Testis (tissue), 3 donors: ENCODE results near the gene RNF227. TPM values are rescaled to one million over a fixed set of nuclear protein-coding genes. Genes with fewer than 3 reads are reported as not detected.
"Not testable (repeated sequence)": the region's sequence is repeated elsewhere in the genome, so short reads cannot be mapped to it uniquely, and the experiment has no call there.

Source experiments
- DNase-seq: peaks from one replicate; pipeline ENCODE4 v3.0.0-alpha.2; 2019
- H3K27ac ChIP-seq, 2 donors: fragments of 200-600 bp; sonication (generic); one replicate each; pipeline ENCODE4 v1.5.1; 2019
- H3K27me3 ChIP-seq: fragments of 200-600 bp; sonication (generic); one replicate; pipeline ENCODE4 v1.5.1; 2019
- H3K36me3 ChIP-seq: fragments of 200-600 bp; sonication (generic); one replicate; pipeline ENCODE4 v1.5.1; 2017; ENCODE audit warnings: low read depth; ENCODE audit errors: missing control alignments
- H3K4me1 ChIP-seq: fragments of 200-600 bp; sonication (generic); one replicate; pipeline ENCODE4 v1.5.1; 2019
- H3K4me3 ChIP-seq, 2 donors: fragments of 200-600 bp; sonication (generic); one replicate each; pipeline ENCODE4 v1.5.1; 2017 to 2019
- H3K9me3 ChIP-seq: fragments of 200-600 bp; sonication (generic); one replicate; pipeline ENCODE4 v1.5.1; 2017
- POLR2A ChIP-seq: fragments of 450-650 bp; IDR thresholded peaks from one replicate; pipeline ENCODE4 v1.6.1; 2017; ENCODE audit warnings: antibody characterized with exemption, mild to moderate bottlenecking, moderate library complexity
- WGBS, 2 donors: methylation state at CpG; one replicate each; pipeline ENCODE4 v1.1.5; 2018; 5-methylcytosine and 5-hydroxymethylcytosine counted together
- intact Hi-C: fragments of 100-400 bp; cut with DNase I; formaldehyde crosslinking; loops from one replicate; pipeline ENCODE4 v1.15.1; 2023; ENCODE audit warnings: low total_unique reads
- polyA plus RNA-seq: library from polyadenylated mRNA; stranded (reverse); fragments of 350-450 nt; fragmentation: Illumina TruSeq; extraction: RNeasy Lipid Tissue Mini Kit (QIAGEN cat#74804); gene quantifications from one replicate; pipeline ENCODE4 v1.2.3, GENCODE V29; 2014; ENCODE audit warnings: low read depth, low replicate concordance; ENCODE audit not compliant: insufficient read depth
- total RNA-seq, 2 donors: library from RNA; depleted of rRNA; stranded (reverse); fragments of >200 nt; gene quantifications; one replicate each; pipeline ENCODE4 v1.2.3, GENCODE V29; 2016
- TF ChIP-seq, protein P1 (sequence below), 3 experiments: fragments of 450-650 bp in 2 of 3; fragments of 200-600 bp in 1 of 3; sonication (generic) in 1 of 3; IDR thresholded peaks; one replicate each; pipeline ENCODE4 v1.5.1; 2016 to 2019; ENCODE audit warnings: antibody characterized with exemption in 3 of 3, mild to moderate bottlenecking in 2 of 3, moderate library complexity in 1 of 3

Gene RNF227
- total and polyA plus RNA-seq, 3 donors from 2014 or later, result 6.5 to 27.9 (median 16.2) TPM

DNA sequence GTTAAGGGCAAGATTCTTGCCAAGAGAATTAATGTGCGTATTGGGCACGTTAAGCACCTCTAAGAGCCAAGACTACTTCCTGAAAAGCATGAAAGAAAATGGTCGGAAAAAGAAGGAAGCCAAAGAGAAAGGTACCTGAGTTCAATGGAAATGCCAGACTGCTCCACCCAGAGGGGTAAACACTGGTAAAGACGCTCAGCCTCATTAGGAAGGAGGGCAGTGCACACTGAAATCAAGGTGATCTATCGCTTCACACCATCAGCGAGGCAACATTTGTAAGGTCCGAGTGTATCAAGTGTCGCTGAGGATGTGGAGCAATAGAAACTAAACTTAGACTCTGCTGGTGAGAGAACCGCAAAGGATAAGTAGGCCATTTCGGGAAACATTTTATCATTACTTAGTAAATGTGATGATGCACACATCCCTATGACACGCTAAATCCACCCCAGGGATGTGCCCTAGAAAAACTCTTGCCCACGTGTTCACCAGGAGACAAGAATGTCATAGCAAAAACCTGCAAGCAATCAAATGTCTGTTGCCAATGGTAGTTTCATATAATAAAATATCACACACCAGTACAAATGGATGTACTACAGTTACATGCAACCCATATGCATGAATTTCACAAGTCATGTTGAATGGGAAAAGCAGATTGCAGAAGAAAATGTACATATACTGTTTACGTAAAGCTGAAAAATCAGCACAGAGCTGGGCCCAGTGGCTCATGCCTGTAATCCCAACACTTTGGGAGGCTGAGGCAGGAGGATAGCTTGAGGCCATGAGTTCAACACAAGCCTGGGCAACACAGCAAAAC is 39.5 kb upstream of the RNF227 start:
- Histone ChIP-seq H3K27me3 (no peaks in the 10 kb centered on the region), H3K36me3 (no peaks in the 10 kb centered on the region), H3K4me3 (no peak overlapping the region), H3K9me3 (no peaks in the 10 kb centered on the region), H3K27ac (no peak overlapping the region), H3K4me1 (no peaks in the 10 kb centered on the region)
- DNase-seq, result no peak
- intact Hi-C loops, result no loop called here
- 85% methylated on average over 13 of the region's 13 CpGs for WGBS, 2 donors
- no peak for TF ChIP-seq POLR2A
- TF ChIP-seq, protein P1, sequence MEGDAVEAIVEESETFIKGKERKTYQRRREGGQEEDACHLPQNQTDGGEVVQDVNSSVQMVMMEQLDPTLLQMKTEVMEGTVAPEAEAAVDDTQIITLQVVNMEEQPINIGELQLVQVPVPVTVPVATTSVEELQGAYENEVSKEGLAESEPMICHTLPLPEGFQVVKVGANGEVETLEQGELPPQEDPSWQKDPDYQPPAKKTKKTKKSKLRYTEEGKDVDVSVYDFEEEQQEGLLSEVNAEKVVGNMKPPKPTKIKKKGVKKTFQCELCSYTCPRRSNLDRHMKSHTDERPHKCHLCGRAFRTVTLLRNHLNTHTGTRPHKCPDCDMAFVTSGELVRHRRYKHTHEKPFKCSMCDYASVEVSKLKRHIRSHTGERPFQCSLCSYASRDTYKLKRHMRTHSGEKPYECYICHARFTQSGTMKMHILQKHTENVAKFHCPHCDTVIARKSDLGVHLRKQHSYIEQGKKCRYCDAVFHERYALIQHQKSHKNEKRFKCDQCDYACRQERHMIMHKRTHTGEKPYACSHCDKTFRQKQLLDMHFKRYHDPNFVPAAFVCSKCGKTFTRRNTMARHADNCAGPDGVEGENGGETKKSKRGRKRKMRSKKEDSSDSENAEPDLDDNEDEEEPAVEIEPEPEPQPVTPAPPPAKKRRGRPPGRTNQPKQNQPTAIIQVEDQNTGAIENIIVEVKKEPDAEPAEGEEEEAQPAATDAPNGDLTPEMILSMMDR (IDR thresholded peaks at IDR 0.05), result no peak

DNA sequence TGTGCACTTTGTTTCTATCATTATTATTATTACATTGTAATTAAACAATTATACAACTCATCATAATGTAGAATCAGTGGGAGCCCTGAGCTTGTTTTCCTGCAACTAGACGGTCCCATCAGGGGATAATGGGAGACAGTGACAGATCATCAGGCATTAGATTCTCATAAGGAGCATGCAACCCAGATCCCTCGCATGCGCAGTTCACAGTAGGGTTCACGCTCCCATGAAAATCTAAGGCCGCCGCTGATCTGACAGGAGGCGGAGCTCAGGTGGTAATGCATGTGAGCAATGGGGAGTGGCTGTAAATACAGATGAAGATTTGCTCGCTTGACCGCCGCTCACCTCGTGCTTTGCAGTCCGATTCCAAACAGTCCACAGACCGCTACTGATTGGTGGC is 37.2 kb upstream of the RNF227 start:
- WGBS, 2 donors, result 74 to 81% methylated on average over 13 of the region's 13 CpGs
- H3K9me3 ChIP-seq, H3K36me3 ChIP-seq, H3K4me3 ChIP-seq, H3K4me1 ChIP-seq, DNase-seq, intact Hi-C loops, H3K27ac ChIP-seq, H3K27me3 ChIP-seq: not testable (repeated sequence)

DNA sequence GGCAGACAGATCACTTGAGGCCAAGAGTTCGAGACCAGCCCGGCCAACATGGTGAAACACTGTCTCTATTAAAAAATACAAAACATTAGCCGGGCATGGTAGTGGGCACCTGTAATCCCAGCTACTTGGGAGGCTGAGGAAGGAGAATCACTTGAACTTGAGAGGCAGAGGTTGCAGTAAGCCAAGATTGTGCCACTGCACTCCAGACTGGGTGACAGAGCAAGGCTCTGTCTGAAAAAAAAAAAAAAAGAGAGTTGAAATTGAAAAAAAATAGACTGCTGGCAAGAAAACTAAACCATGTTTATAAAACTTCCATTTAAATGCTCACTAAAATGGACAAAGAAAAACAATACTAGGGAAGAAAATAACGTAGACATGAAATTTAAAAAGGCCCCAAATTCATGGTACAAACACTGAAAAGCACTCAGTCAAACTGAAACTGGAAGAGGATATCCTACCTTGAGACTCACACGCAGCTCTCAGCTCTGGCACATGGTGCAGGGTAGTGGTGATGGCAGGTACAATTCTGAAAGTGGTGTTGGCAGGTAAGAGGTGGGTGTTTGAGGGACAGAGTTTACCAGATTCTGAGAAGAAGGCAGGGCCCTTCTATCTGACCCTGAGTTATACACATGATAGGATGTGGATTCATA is 35.2 kb upstream of the RNF227 start:
- DNase-seq, result no peak
- 70 to 76% methylated on average over 5 of the region's 5 CpGs for WGBS, 2 donors
- H3K27ac ChIP-seq, result no peak overlapping the region
- no peak overlapping the region for H3K4me3 ChIP-seq
- TF ChIP-seq POLR2A, result no peak
- TF ChIP-seq, protein P1 (IDR thresholded peaks at IDR 0.05), result no peak
- H3K4me1 ChIP-seq, result no peaks in the 10 kb centered on the region
- no peaks in the 10 kb centered on the region for H3K9me3 ChIP-seq
- no peaks in the 10 kb centered on the region for H3K27me3 ChIP-seq
- no peaks in the 10 kb centered on the region for H3K36me3 ChIP-seq
- intact Hi-C loops, result no loop called here

DNA sequence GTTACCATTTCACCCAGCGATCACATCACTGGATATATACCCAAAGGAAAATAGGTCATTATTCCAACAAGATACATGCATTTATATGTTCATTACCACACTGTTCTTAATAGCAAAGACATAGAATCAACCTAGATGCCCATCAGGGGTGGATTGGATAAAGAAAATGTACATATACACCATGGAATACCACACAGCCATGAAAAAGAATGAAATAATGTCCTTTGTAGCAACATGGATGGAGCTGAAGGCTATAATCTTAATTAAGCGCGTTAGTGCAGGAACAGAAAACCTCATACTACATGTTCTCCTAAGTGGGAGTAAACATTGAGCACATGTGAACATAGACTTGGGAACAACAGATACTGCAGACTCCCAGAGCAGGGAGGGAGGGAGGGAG is 34.5 kb upstream of the RNF227 start:
- H3K4me1 ChIP-seq, result no peaks in the 10 kb centered on the region
- H3K9me3 ChIP-seq, result no peaks in the 10 kb centered on the region
- H3K27me3 ChIP-seq, result no peaks in the 10 kb centered on the region
- no peaks in the 10 kb centered on the region for H3K36me3 ChIP-seq
- H3K27ac ChIP-seq, result no peak overlapping the region
- TF ChIP-seq POLR2A, result no peak
- TF ChIP-seq, protein P1 (IDR thresholded peaks at IDR 0.05), result no peak
- no peak for DNase-seq
- H3K4me3 ChIP-seq, result no peak overlapping the region
- 57 to 78% methylated on average over 3 of the region's 3 CpGs for WGBS, 2 donors
- intact Hi-C loops, result no loop called here

DNA sequence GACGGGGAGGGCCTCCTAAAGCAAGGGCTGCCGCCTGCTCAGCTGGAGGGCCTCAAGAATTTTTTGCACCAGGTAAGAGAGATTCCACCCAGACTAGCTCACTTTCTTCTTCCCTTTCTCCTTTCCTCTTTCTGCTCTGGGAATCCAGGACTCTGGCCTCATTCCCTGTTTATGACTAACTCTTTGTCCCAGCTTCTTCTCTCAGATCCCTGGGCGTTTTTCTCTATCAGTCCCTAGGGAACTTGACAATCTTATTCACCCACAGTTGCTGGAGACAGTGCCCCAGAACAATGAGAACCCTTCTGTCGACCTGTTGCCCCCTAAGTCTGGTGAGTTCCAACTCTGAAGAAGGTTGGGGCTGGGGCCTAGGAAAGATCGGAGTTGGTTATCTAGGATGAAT is 31.6 kb upstream of the RNF227 start:
- Histone ChIP-seq H3K4me1 (no peaks in the 10 kb centered on the region), H3K9me3 (no peaks in the 10 kb centered on the region), H3K27ac (no peak overlapping the region), H3K36me3 (no peaks in the 10 kb centered on the region), H3K4me3 (no peak overlapping the region), H3K27me3 (no peaks in the 10 kb centered on the region)
- TF ChIP-seq, protein P1 (IDR thresholded peaks at IDR 0.05), result no peak
- no peak for TF ChIP-seq POLR2A
- no peak for DNase-seq
- 71 to 72% methylated on average over 5 of the region's 5 CpGs for WGBS, 2 donors
- intact Hi-C loops, result no loop called here
